HepG2 (cell line): Measurements from ENCODE around the gene GRAMD1A. TPM values are rescaled to one million over a fixed set of nuclear protein-coding genes. Genes with fewer than 3 reads are reported as not detected.
A peak's percentile ranks its signal among the peaks of the same experiment; 100 is the strongest.

ENCODE experiments used
- ASH2L ChIP-seq: fragments of 300-600, 200-600 bp; sonication (generic); IDR thresholded peaks from 2 replicates; pipeline ENCODE4 v1.7.0; 2017; ENCODE audit warnings: low read depth, mild to moderate bottlenecking, moderate library complexity, mixed read lengths, low read length; ENCODE audit not compliant: insufficient read length
- BATF2 ChIP-seq: sonication (generic); formaldehyde crosslinking; IDR thresholded peaks from 2 replicates; pipeline ENCODE4 v1.8.0; 2022; ENCODE audit warnings: mild to moderate bottlenecking, missing genetic modification reagents, moderate library complexity
- CBX1 ChIP-seq: IDR thresholded peaks from one replicate; pipeline ENCODE4 v1.6.1; 2016; ENCODE audit warnings: antibody characterized with exemption, low read depth
- CENPT ChIP-seq: sonication (generic); formaldehyde crosslinking; IDR thresholded peaks from 2 replicates; pipeline ENCODE4 v1.8.0; 2022; ENCODE audit warnings: low read depth, mild to moderate bottlenecking, moderate library complexity, missing genetic modification reagents
- GMEB1 ChIP-seq: sonication (generic); formaldehyde crosslinking; IDR thresholded peaks from 2 replicates; pipeline ENCODE4 v1.5.1; 2020; ENCODE audit warnings: missing genetic modification reagents, mild to moderate bottlenecking, borderline replicate concordance
- GZF1 ChIP-seq: sonication (generic); formaldehyde crosslinking; IDR thresholded peaks from 2 replicates; pipeline ENCODE4 v1.5.1; 2020; ENCODE audit warnings: mild to moderate bottlenecking, missing genetic modification reagents
- HNF4G ChIP-seq, 2 experiments: sonication (generic) in 1 of 2; formaldehyde crosslinking in 1 of 2; IDR thresholded peaks; 2 replicates each; pipeline versions ENCODE4 v1.4.0 to v1.6.1; 2011 to 2020; ENCODE audit warnings: borderline replicate concordance in 2 of 2, low read depth in 2 of 2, mild to moderate bottlenecking in 2 of 2, low read length in 1 of 2, missing genetic modification reagents in 1 of 2, moderate library complexity in 1 of 2
- HNRNPK ChIP-seq: fragments of 200-400 bp; formaldehyde crosslinking; IDR thresholded peaks from 2 replicates; pipeline ENCODE4 v1.6.1; 2018; ENCODE audit warnings: low read length, low read depth, moderate library complexity, mild to moderate bottlenecking; ENCODE audit not compliant: poor library complexity, severe bottlenecking
- IKZF4 ChIP-seq: sonication (generic); formaldehyde crosslinking; IDR thresholded peaks from 2 replicates; pipeline ENCODE4 v1.5.1; 2020; ENCODE audit warnings: borderline replicate concordance, mild to moderate bottlenecking, low read depth, missing genetic modification reagents; ENCODE audit errors: not compliant biosample characterization
- MAFK ChIP-seq, 2 experiments: IDR thresholded peaks in 1 of 2; conservative IDR thresholded peaks in 1 of 2; 2 replicates each; pipeline ENCODE4 v1.6.1; 2011; ENCODE audit warnings: improper control_type of control experiment in 2 of 2, low read length in 2 of 2
- MXI1 ChIP-seq: IDR thresholded peaks from 3 replicates; pipeline ENCODE4 v1.6.1; 2012; ENCODE audit warnings: low read depth, low read length, inconsistent platforms, borderline replicate concordance
- ONECUT2 ChIP-seq: sonication (generic); formaldehyde crosslinking; IDR thresholded peaks from 2 replicates; pipeline ENCODE4 v1.4.0; 2020; ENCODE audit warnings: missing genetic modification reagents
- PHF8 ChIP-seq: sonication (generic); formaldehyde crosslinking; IDR thresholded peaks from 2 replicates; pipeline ENCODE4 v1.5.0; 2020; ENCODE audit warnings: missing genetic modification reagents
- POGZ ChIP-seq: sonication (generic); formaldehyde crosslinking; IDR thresholded peaks from 2 replicates; pipeline ENCODE4 v1.4.0; 2020; ENCODE audit warnings: mild to moderate bottlenecking, missing genetic modification reagents
- SPEN ChIP-seq: sonication (generic); formaldehyde crosslinking; IDR thresholded peaks from 2 replicates; pipeline ENCODE4 v1.5.1; 2020; ENCODE audit warnings: low read depth, mild to moderate bottlenecking, missing genetic modification reagents
- TEAD3 ChIP-seq: optimal IDR thresholded peaks from 2 replicates; pipeline ENCODE3; 2016; ENCODE audit warnings: borderline replicate concordance
- ZFP36L2 ChIP-seq: sonication (generic); formaldehyde crosslinking; IDR thresholded peaks from 2 replicates; pipeline ENCODE4 v1.4.0; 2020; ENCODE audit warnings: missing genetic modification reagents
- ZNF280B ChIP-seq: sonication (generic); formaldehyde crosslinking; IDR thresholded peaks from 2 replicates; pipeline ENCODE4 v1.5.0; 2020; ENCODE audit warnings: missing genetic modification reagents, mild to moderate bottlenecking, borderline replicate concordance
- ZNF546 ChIP-seq: sonication (generic); formaldehyde crosslinking; conservative IDR thresholded peaks from 2 replicates; pipeline ENCODE4 v1.8.1; 2023; ENCODE audit warnings: mild to moderate bottlenecking, missing genetic modification reagents
- ZNF580 ChIP-seq: IDR thresholded peaks from 2 replicates; pipeline ENCODE4 v1.6.1; 2016; ENCODE audit warnings: low read depth, borderline replicate concordance
- ZNF766 ChIP-seq: sonication (generic); formaldehyde crosslinking; IDR thresholded peaks from 2 replicates; pipeline ENCODE4 v1.5.0; 2020; ENCODE audit warnings: missing genetic modification reagents, borderline replicate concordance
- ZNF800 ChIP-seq: sonication (generic); formaldehyde crosslinking; IDR thresholded peaks from 2 replicates; pipeline ENCODE4 v1.4.0; 2020; ENCODE audit warnings: missing genetic modification reagents
- polyA plus RNA-seq, 8 experiments: library from polyadenylated mRNA; depleted of rRNA in 3 of 8; stranded (reverse) in 7 of 8; unstranded in 1 of 8; fragments of >200 nt; fragmentation: Illumina TruSeq in 4 of 8; extraction: Trizol in 4 of 8; gene quantifications; 2 replicates each; pipeline versions ENCODE4 v1.2.1 to v1.2.3, GENCODE V29; 2011 to 2016; ENCODE audit warnings: low read depth in 4 of 8, missing spikeins in 1 of 8, mixed read lengths in 1 of 8; ENCODE audit not compliant: insufficient read depth in 1 of 8
- total RNA-seq, 5 experiments: library from RNA; depleted of rRNA; stranded (reverse); fragments of >200 nt; fragmentation: Illumina TruSeq; extraction: Trizol; gene quantifications; 2 replicates each; pipeline ENCODE4 v1.2.3, GENCODE V29; 2016; ENCODE audit warnings: low read depth in 1 of 5

Gene GRAMD1A
- total and polyA plus RNA-seq, 2 of the 13 experiments (the other 11 are each of a cell fraction or from before 2014, with no cell fraction given), result 14.7 to 181 TPM

- peak; percentile 78 for TF ChIP-seq GMEB1 (CRISPR knock-in tag)
- TF ChIP-seq SPEN (CRISPR knock-in tag), result peak; percentile 94
- peak; percentile 34; the same call in 1 of the 2 replicates for TF ChIP-seq ONECUT2
- TF ChIP-seq ZNF546 (CRISPR knock-in tag), result 0 out of 2 replicates have a peak, but pooled peaks have one; percentile 10
- TF ChIP-seq ZNF800 (CRISPR knock-in tag), result 0 out of 2 replicates have a peak, but pooled peaks have one; percentile 35
- TF ChIP-seq ASH2L, result no peak
- peak; percentile 62; the same call in 1 of the 3 replicates for TF ChIP-seq MXI1
- TF ChIP-seq ZNF580 (CRISPR knock-in tag), result peak; percentile 24; the same call in 1 of the 2 replicates
- TF ChIP-seq CBX1, result no peak
- TF ChIP-seq ZNF766, result peak; percentile 58; the same call in 1 of the 2 replicates
- TF ChIP-seq CENPT (CRISPR knock-in tag), result 0 out of 2 replicates have a peak, but pooled peaks have one; percentile 60
- TF ChIP-seq IKZF4 (CRISPR knock-in tag), result peak; percentile 74
- peak; percentile 85 for TF ChIP-seq HNRNPK
- peak; percentile 84 for TF ChIP-seq TEAD3 (CRISPR knock-in tag)
- TF ChIP-seq ZFP36L2 (CRISPR knock-in tag), result no peak
- TF ChIP-seq BATF2, result no peak
- TF ChIP-seq HNF4G (IDR thresholded peaks at IDR 0.05; ENCODE audit: borderline replicate concordance, low read depth, low read length), result peak; percentile 89
- peak; percentile 89 for TF ChIP-seq HNF4G (CRISPR knock-in tag; IDR thresholded peaks at IDR 0.05; ENCODE audit: borderline replicate concordance, low read depth)
- TF ChIP-seq MAFK (conservative IDR thresholded peaks at IDR 0.05 in 1 of 2, IDR thresholded peaks at IDR 0.05 in 1 of 2; ENCODE audit: low read length in 2 of 2), result no peak
- peak; percentile 87 for TF ChIP-seq POGZ (CRISPR knock-in tag)
- peak; percentile 63; the same call in 1 of the 2 replicates for TF ChIP-seq PHF8
- TF ChIP-seq GZF1, result peak; percentile 81
- TF ChIP-seq ZNF280B (CRISPR knock-in tag), result peak; percentile 36
These were observed 40.9 kb downstream of the GRAMD1A start (continued) for GRCh38 chr19:35040826-35041547.
